CD4-positive, alpha-beta T cell treated with Interleukin-1 beta for 1 hour (primary cell): ENCODE measurements around the gene MAST1.
"Not testable (repeated sequence)": the region's sequence is repeated elsewhere in the genome, so short reads cannot be mapped to it uniquely, and the experiment has no call there.

Source experiments
- DNase-seq, 2 donors: peaks; one replicate each; pipeline ENCODE4 v3.0.0-alpha.2; 2020 to 2022

Gene MAST1

DNA sequence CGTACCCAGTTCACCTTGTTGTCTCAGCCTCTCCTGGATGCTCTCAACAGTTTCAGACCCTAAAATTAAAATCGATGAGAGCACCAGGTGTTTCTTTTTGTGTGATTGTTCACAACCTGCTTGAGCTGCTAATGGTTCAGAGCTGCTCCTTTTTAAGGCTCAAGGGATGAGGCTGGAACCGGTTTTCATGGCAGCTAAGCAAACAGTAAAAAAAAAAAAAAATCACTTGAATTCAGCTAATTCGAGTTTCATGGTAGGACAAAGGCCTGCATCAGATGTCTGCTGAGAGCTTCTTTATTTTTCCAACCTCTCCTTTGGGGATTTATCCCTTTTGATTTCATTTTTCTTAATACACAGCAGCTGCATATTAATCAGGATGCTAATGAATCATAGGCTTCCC, 74.3 kb downstream of the MAST1 start:
- no peak for DNase-seq

- no peak for DNase-seq
These were observed 74.8 kb downstream of the MAST1 start for GRCh38 chr19:12913011-12913561.

- peak; percentile 61 to 65 for DNase-seq
These were observed 75.8 kb downstream of the MAST1 start for GRCh38 chr19:12913851-12914690.

DNA sequence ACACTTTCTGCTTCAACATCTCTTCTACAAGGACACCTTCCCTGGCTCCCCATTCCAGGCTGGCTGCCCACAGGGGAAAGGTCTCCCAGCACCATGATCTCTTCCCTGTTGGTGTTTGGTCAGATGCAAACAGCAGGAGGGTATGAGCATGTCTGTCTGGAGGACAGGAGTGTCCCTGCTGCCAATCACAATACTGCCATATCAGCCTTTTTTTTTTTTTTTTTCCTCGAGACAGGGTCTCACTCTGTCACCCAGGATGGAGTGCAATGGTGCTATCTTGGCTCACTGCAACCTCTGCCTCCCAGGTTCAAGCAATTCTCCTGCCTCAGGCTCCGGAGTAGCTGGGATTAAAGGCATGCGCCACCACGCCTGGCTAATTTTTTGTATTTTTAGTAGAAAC, 77.5 kb downstream of the MAST1 start:
- DNase-seq: not testable (repeated sequence)

DNA sequence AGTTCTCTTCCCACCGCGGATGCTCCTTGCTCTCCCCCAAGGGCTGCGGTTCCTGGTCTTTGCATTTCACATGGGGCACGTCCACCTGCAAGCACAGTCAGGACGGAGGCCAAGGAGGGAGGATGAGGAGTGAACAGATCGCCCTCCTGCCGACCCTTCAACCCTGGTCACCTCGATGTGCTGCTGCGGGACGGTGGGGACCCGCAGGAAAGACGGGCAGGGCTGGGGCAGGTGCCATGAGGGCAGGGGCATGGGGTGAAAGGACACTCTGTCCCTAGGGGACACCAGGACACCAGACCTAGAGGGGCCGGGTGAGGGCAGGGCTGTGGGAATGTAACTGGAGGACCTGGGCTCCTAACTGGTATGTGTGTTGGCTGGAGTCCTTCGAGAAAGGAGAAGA, 79.9 kb downstream of the MAST1 start:
- no peak for DNase-seq

- DNase-seq: no peak
These were observed 82.7 kb downstream of the MAST1 start for GRCh38 chr19:12921047-12921446.

GRCh38 chr19:12922959-12923358, 84.6 kb downstream of the MAST1 start:
- no peak for DNase-seq
